ENCODE results near the gene C1QTNF3.

- no peak for TF ChIP-seq CTCF (IDR thresholded peaks at IDR 0.05)
- TF ChIP-seq POLR2A (IDR thresholded peaks at IDR 0.05) = no peak
- TF ChIP-seq POLR2AphosphoS5 (IDR thresholded peaks at IDR 0.05) = no peak
Measured at GRCh38 chr5:34005211-34005610, 37.8 kb downstream of the C1QTNF3 start.
